GM18517 (cell line): ENCODE results near the gene MTM1.

ENCODE experiments used
- ATAC-seq: cut with Tn5 transposase; IDR thresholded peaks from one replicate; pipeline ENCODE4 v1.9.1; 2021; ENCODE audit warnings: mild to moderate bottlenecking, moderate library complexity; ENCODE audit not compliant: unreplicated experiment

Gene MTM1

GRCh38 chrX:150651906-150652305, 83.5 kb downstream of the MTM1 start:
- ATAC-seq, result no peak

GRCh38 chrX:150655788-150656187, 87.4 kb downstream of the MTM1 start:
- ATAC-seq, result no peak

GRCh38 chrX:150663073-150663472, 94.7 kb downstream of the MTM1 start:
- no peak for ATAC-seq

- ATAC-seq, result no peak
These were observed 95.9 kb downstream of the MTM1 start for GRCh38 chrX:150664290-150664689.

- no peak for ATAC-seq
These were observed 107.8 kb downstream of the MTM1 start for GRCh38 chrX:150676221-150676620.

- ATAC-seq, result no peak
These were observed 112.6 kb downstream of the MTM1 start for GRCh38 chrX:150680974-150681373.

- ATAC-seq, result no peak
These were observed 114.7 kb downstream of the MTM1 start for GRCh38 chrX:150683112-150683511.

- ATAC-seq, result no peak
These were observed 115.2 kb downstream of the MTM1 start for GRCh38 chrX:150683536-150684146.

- no peak for ATAC-seq
These were observed 120.6 kb downstream of the MTM1 start for GRCh38 chrX:150688911-150689451.

GRCh38 chrX:150690126-150690525, 121.7 kb downstream of the MTM1 start:
- no peak for ATAC-seq

GRCh38 chrX:150692296-150692695, 123.9 kb downstream of the MTM1 start:
- ATAC-seq, result no peak

GRCh38 chrX:150692831-150693724, 124.7 kb downstream of the MTM1 start, which contains the start of gene MTMR1:
Gene MTMR1, plus strand, starts transcription at chrX:150693396. Its CDS starts 135 bp downstream, at chrX:150693531.
- peak; percentile 19 for ATAC-seq

- peak; percentile 55 for ATAC-seq
These were observed 125.5 kb downstream of the MTM1 start for GRCh38 chrX:150693725-150694574.

GRCh38 chrX:150694738-150695410, 126.5 kb downstream of the MTM1 start:
- no peak for ATAC-seq

GRCh38 chrX:150696331-150696730, 127.9 kb downstream of the MTM1 start:
- ATAC-seq, result no peak

- ATAC-seq, result no peak
These were observed 128.4 kb downstream of the MTM1 start for GRCh38 chrX:150696866-150697265.

GRCh38 chrX:150697641-150698040, 129.2 kb downstream of the MTM1 start:
- ATAC-seq, result no peak

- no peak for ATAC-seq
These were observed 130.6 kb downstream of the MTM1 start for GRCh38 chrX:150698981-150699380.

- ATAC-seq, result no peak
These were observed 131.7 kb downstream of the MTM1 start for GRCh38 chrX:150700107-150700506.

GRCh38 chrX:150701377-150701776, 133.0 kb downstream of the MTM1 start:
- no peak for ATAC-seq
